WTC11 (cell line): ENCODE data around the gene TFDP1. TPM values are rescaled to one million over a fixed set of nuclear protein-coding genes. Genes with fewer than 3 reads are reported as not detected.

Experiments
- ATAC-seq: fragments of 200-7000 bp; cut with Tn5 transposase; 2 replicates; pipeline ENCODE4 v1.10.0; 2021; ENCODE audit warnings: mild to moderate bottlenecking, moderate library complexity
- CTCF ChIA-PET: fragments of 300-600 bp; sonication (Branson Sonifier 250); formaldehyde crosslinking; loops from one replicate; lab custom pipeline; 2021; ENCODE audit warnings: antibody characterized with exemption; lab: Charles Lee
- POLR2A ChIA-PET: fragments of 350-600 bp; sonication (Branson Sonifier 250); formaldehyde crosslinking; loops from one replicate; lab custom pipeline; 2021; ENCODE audit warnings: antibody characterized with exemption; lab: Charles Lee
- DNase-seq: peaks from one replicate; pipeline ENCODE4 v3.0.0; 2021; ENCODE audit warnings: low spot score
- H3K27ac Mint-ChIP-seq: 2 replicates; pipeline ENCODE4 v1.8.0; 2021; ENCODE audit warnings: mixed read lengths
- H3K27me3 Mint-ChIP-seq: 2 replicates; pipeline ENCODE4 v1.8.0; 2021; ENCODE audit warnings: low read depth, mild to moderate bottlenecking, moderate library complexity, mixed read lengths
- H3K36me3 Mint-ChIP-seq: 2 replicates; pipeline ENCODE4 v1.8.0; 2021; ENCODE audit warnings: mixed read lengths
- H3K4me1 Mint-ChIP-seq: 2 replicates; pipeline ENCODE4 v1.8.0; 2022; ENCODE audit warnings: mixed read lengths
- H3K4me3 Mint-ChIP-seq: 2 replicates; pipeline ENCODE4 v1.8.0; 2021; ENCODE audit warnings: mild to moderate bottlenecking, moderate library complexity, mixed read lengths
- H3K9me3 Mint-ChIP-seq: 2 replicates; pipeline ENCODE4 v1.8.0; 2021; ENCODE audit warnings: mixed read lengths
- AR ChIP-seq: fragments of 250-450 bp; sonication (Bioruptor Pico); IDR thresholded peaks from 2 replicates; pipeline ENCODE4 v1.9.0; 2021; ENCODE audit warnings: mild to moderate bottlenecking
- ATF6 ChIP-seq: sonication (generic); formaldehyde crosslinking; IDR thresholded peaks from 2 replicates; pipeline ENCODE4 v1.8.1; 2023; ENCODE audit warnings: mild to moderate bottlenecking, missing genetic modification reagents
- E2F4 ChIP-seq: sonication (generic); formaldehyde crosslinking; IDR thresholded peaks from 2 replicates; pipeline ENCODE4 v1.8.1; 2022; ENCODE audit warnings: low read depth, mild to moderate bottlenecking, moderate library complexity, missing genetic modification reagents, borderline replicate concordance
- FOXP1 ChIP-seq: sonication (generic); formaldehyde crosslinking; IDR thresholded peaks from 2 replicates; pipeline ENCODE4 v1.8.0; 2022; ENCODE audit warnings: missing genetic modification reagents, mild to moderate bottlenecking, moderate library complexity, borderline replicate concordance
- GABPB1 ChIP-seq: sonication (generic); formaldehyde crosslinking; IDR thresholded peaks from 2 replicates; pipeline ENCODE4 v1.8.1; 2023; ENCODE audit warnings: mild to moderate bottlenecking, missing genetic modification reagents
- MLX ChIP-seq: sonication (generic); formaldehyde crosslinking; IDR thresholded peaks from 2 replicates; pipeline ENCODE4 v1.8.1; 2023; ENCODE audit warnings: mild to moderate bottlenecking, missing genetic modification reagents, moderate library complexity
- NFE2L1 ChIP-seq: sonication (generic); formaldehyde crosslinking; IDR thresholded peaks from 2 replicates; pipeline ENCODE4 v1.8.1; 2023; ENCODE audit warnings: missing genetic modification reagents
- NR3C1 ChIP-seq: sonication (generic); formaldehyde crosslinking; conservative IDR thresholded peaks from 2 replicates; pipeline ENCODE4 v1.8.1; 2023; ENCODE audit warnings: low read depth, mild to moderate bottlenecking, missing genetic modification reagents
- RORB ChIP-seq: fragments of 250-450 bp; sonication (Bioruptor Pico); IDR thresholded peaks from 2 replicates; pipeline ENCODE4 v1.9.0; 2021; ENCODE audit warnings: mild to moderate bottlenecking
- SMAD3 ChIP-seq: sonication (generic); formaldehyde crosslinking; IDR thresholded peaks from 2 replicates; pipeline ENCODE4 v1.8.0; 2022; ENCODE audit warnings: missing genetic modification reagents, mild to moderate bottlenecking, borderline replicate concordance
- SOX15 ChIP-seq: fragments of 250-450 bp; sonication (Bioruptor Pico); IDR thresholded peaks from 2 replicates; pipeline ENCODE4 v1.9.0; 2021; ENCODE audit warnings: mild to moderate bottlenecking
- SP1 ChIP-seq: sonication (generic); formaldehyde crosslinking; conservative IDR thresholded peaks from 2 replicates; pipeline ENCODE4 v1.8.1; 2022; ENCODE audit warnings: missing genetic modification reagents
- TCF7 ChIP-seq: sonication (generic); formaldehyde crosslinking; IDR thresholded peaks from 2 replicates; pipeline ENCODE4 v1.8.0; 2022; ENCODE audit warnings: mild to moderate bottlenecking, low read depth, missing genetic modification reagents, moderate library complexity
- ZBTB21 ChIP-seq: sonication (generic); formaldehyde crosslinking; IDR thresholded peaks from 2 replicates; pipeline ENCODE4 v1.8.1; 2023; ENCODE audit warnings: mild to moderate bottlenecking, missing genetic modification reagents, borderline replicate concordance
- ZNF396 ChIP-seq: fragments of 250-450 bp; sonication (Bioruptor Pico); IDR thresholded peaks from 2 replicates; pipeline ENCODE4 v1.8.0; 2021; ENCODE audit warnings: mild to moderate bottlenecking, moderate library complexity, borderline replicate concordance
- ZNF532 ChIP-seq: fragments of 250-450 bp; sonication (Bioruptor Pico); IDR thresholded peaks from 2 replicates; pipeline ENCODE4 v1.9.0; 2021; ENCODE audit warnings: mild to moderate bottlenecking, borderline replicate concordance
- total RNA-seq: library from RNA; stranded (reverse); gene quantifications from 3 replicates; pipeline ENCODE4 v1.2.3, GENCODE V29; 2021

The TFDP1 gene
- total RNA-seq, 1 experiment from 2014 or later = 61.2 TPM

GRCh38 chr13:113616991-113617749 is 32.6 kb downstream of the TFDP1 start (continued):
- TF ChIP-seq ZNF396 (CRISPR knock-in tag) (no peak), SOX15 (no peak), SP1 (CRISPR knock-in tag) (peak; percentile 25; the same call in 1 of the 2 replicates), ATF6 (no peak), RORB (no peak), ZNF532 (CRISPR knock-in tag) (no peak), NR3C1 (CRISPR knock-in tag) (no peak), NFE2L1 (CRISPR knock-in tag) (no peak), SMAD3 (no peak), AR (no peak), GABPB1 (CRISPR knock-in tag) (no peak), E2F4 (CRISPR knock-in tag) (no peak), ZBTB21 (CRISPR knock-in tag) (no peak), TCF7 (CRISPR knock-in tag) (no peak), FOXP1 (CRISPR knock-in tag) (peak; percentile 64; the same call in 1 of the 2 replicates)

- Mint-ChIP-seq H3K9me3 (0 out of 2 replicates have a peak, but pooled peaks cover under 1% of the 10 kb centered on the region), H3K36me3 (peaks cover 11% of the 10 kb centered on the region)
- ATAC-seq = no peak
- POLR2A ChIA-PET = no interaction called here
- CTCF ChIA-PET = no interaction called here
- no peak for TF ChIP-seq MLX (CRISPR knock-in tag)
- TF ChIP-seq, all 79 proteins: peak for 0
- DNase-seq = no peak
- Mint-ChIP-seq H3K27ac (peak overlapping the region; percentile 52; the same call in 1 of the 2 replicates), H3K27me3 (no peaks in the 10 kb centered on the region), H3K4me3 (no peak overlapping the region), H3K4me1 (peaks cover 15% of the 10 kb centered on the region)
These were observed 33.4 kb downstream of the TFDP1 start for GRCh38 chr13:113617961-113618360.
